OCI-LY7 (cell line): Measurements from ENCODE around the gene BAMBI.

Experiments
- CTCF ChIP-seq: fragments of 200-600 bp; sonication (generic); conservative IDR thresholded peaks from 2 replicates; pipeline ENCODE4 v1.5.1; 2014; ENCODE audit warnings: mild to moderate bottlenecking, antibody characterized with exemption, low read length, moderate library complexity, mixed read lengths
- EZH2phosphoT487 ChIP-seq: fragments of 200-600 bp; sonication (generic); IDR thresholded peaks from 2 replicates; pipeline ENCODE4 v1.6.1; 2018; ENCODE audit warnings: low read depth, borderline replicate concordance, mild to moderate bottlenecking, mixed run types, antibody characterized with exemption, low read length, moderate library complexity, mixed read lengths

GRCh38 chr10:28721318-28721951 lies 44.1 kb downstream of the BAMBI start:
- TF ChIP-seq CTCF: no peak
- TF ChIP-seq EZH2phosphoT487: no peak
